IMR-90 (cell line): ENCODE measurements around the gene ZSCAN4. TPM values are rescaled to one million over a fixed set of nuclear protein-coding genes. Genes with fewer than 3 reads are reported as not detected.

ENCODE experiments used
- ATAC-seq: fragments of 200-7000 bp; cut with Tn5 transposase; 2 replicates; pipeline ENCODE4 v1.9.1; 2020; ENCODE audit warnings: low read depth, mild to moderate bottlenecking, moderate library complexity
- BruUV-seq: library from RNA; stranded (reverse); fragments of 400-500 nt; replicated peaks from 2 replicates; lab custom pipeline; 2021; lab: Mats Ljungman, UMichigan
- CTCF ChIA-PET: fragments of 300-600 bp; formaldehyde crosslinking; extraction: SDS; loops from one replicate; lab custom pipeline; 2021; ENCODE audit warnings: antibody characterized with exemption; lab: Yijun Ruan, JAX
- POLR2A ChIA-PET: fragments of 300-600 bp; sonication (Branson Sonifier 250); formaldehyde crosslinking; loops from one replicate; lab custom pipeline; 2022; ENCODE audit warnings: antibody characterized with exemption; ENCODE audit not compliant: unreplicated experiment; lab: Charles Lee
- DNase-seq: peaks from one replicate; pipeline ENCODE4 v3.0.0; 2013
- H2AFZ ChIP-seq: replicated peaks from 2 replicates; pipeline ENCODE3; 2013; ENCODE audit warnings: low read length, mild to moderate bottlenecking; ENCODE audit not compliant: poor library complexity
- H2AK5ac ChIP-seq: 2 replicates; pipeline ENCODE4 v1.6.1; 2013; ENCODE audit warnings: low read depth, low read length, inconsistent platforms
- H2AK9ac ChIP-seq: replicated peaks from 2 replicates; pipeline ENCODE3; 2013; ENCODE audit warnings: mild to moderate bottlenecking, low read depth, low read length, moderate library complexity; ENCODE audit not compliant: poor library complexity
- H2BK120ac ChIP-seq: 2 replicates; pipeline ENCODE4 v1.6.1; 2013; ENCODE audit warnings: low read depth, low read length, inconsistent platforms
- H2BK15ac ChIP-seq: 3 replicates; pipeline ENCODE4 v1.6.1; 2013; ENCODE audit warnings: low read depth, low read length, inconsistent platforms
- H2BK20ac ChIP-seq: 2 replicates; pipeline ENCODE4 v1.6.1; 2013; ENCODE audit warnings: low read depth, mild to moderate bottlenecking, inconsistent platforms, low read length, moderate library complexity
- H2BK5ac ChIP-seq: 2 replicates; pipeline ENCODE4 v1.6.1; 2013; ENCODE audit warnings: mild to moderate bottlenecking, low read depth, low read length, inconsistent platforms; ENCODE audit not compliant: poor library complexity, severe bottlenecking
- H3K14ac ChIP-seq: replicated peaks from 2 replicates; pipeline ENCODE4 v1.6.1; 2013; ENCODE audit warnings: low read depth, low read length, inconsistent platforms
- H3K18ac ChIP-seq: 2 replicates; pipeline ENCODE4 v1.6.1; 2013; ENCODE audit warnings: low read depth, low read length, control low read depth
- H3K23ac ChIP-seq: 2 replicates; pipeline ENCODE4 v1.6.1; 2013; ENCODE audit warnings: low read depth, low read length, inconsistent platforms
- H3K27ac ChIP-seq: 2 replicates; pipeline ENCODE4 v1.5.1; 2013; ENCODE audit warnings: mild to moderate bottlenecking, control low read depth, low read length; ENCODE audit not compliant: insufficient read depth
- H3K27me3 ChIP-seq: 2 replicates; pipeline ENCODE4 v1.6.1; 2013; ENCODE audit warnings: low read length; ENCODE audit not compliant: control insufficient read depth, insufficient read depth
- H3K36me3 ChIP-seq: 2 replicates; pipeline ENCODE4 v1.6.1; 2013; ENCODE audit warnings: low read length, mixed read lengths; ENCODE audit not compliant: control insufficient read depth, insufficient read depth
- H3K4ac ChIP-seq: 2 replicates; pipeline ENCODE4 v1.6.1; 2013; ENCODE audit warnings: low read depth, low read length, inconsistent platforms
- H3K4me1 ChIP-seq: 2 replicates; pipeline ENCODE4 v1.6.1; 2013; ENCODE audit warnings: low read length, mixed read lengths; ENCODE audit not compliant: control insufficient read depth, insufficient read depth
- H3K4me2 ChIP-seq: 2 replicates; pipeline ENCODE4 v1.6.1; 2013; ENCODE audit warnings: low read depth, mild to moderate bottlenecking, control low read depth, low read length, moderate library complexity
- H3K4me3 ChIP-seq: 2 replicates; pipeline ENCODE4 v1.5.1; 2013; ENCODE audit warnings: low read depth, mild to moderate bottlenecking, control low read depth, low read length, moderate library complexity; ENCODE audit not compliant: insufficient read depth
- H3K56ac ChIP-seq: 2 replicates; pipeline ENCODE4 v1.6.1; 2013; ENCODE audit warnings: low read length, inconsistent platforms; ENCODE audit not compliant: insufficient read depth; ENCODE audit errors: extremely low read depth
- H3K79me1 ChIP-seq, 2 experiments: 2 replicates each; pipeline ENCODE4 v1.6.1; 2013; ENCODE audit warnings: low read length in 2 of 2, inconsistent platforms in 1 of 2, low read depth in 1 of 2
- H3K9ac ChIP-seq: 2 replicates; pipeline ENCODE4 v1.6.1; 2013; ENCODE audit warnings: low read depth, low read length, control low read depth
- H3K9me1 ChIP-seq: 2 replicates; pipeline ENCODE4 v1.6.1; 2013; ENCODE audit warnings: low read length, inconsistent platforms; ENCODE audit not compliant: insufficient read depth
- H3K9me3 ChIP-seq: 2 replicates; pipeline ENCODE4 v1.6.1; 2013; ENCODE audit warnings: low read length; ENCODE audit not compliant: control insufficient read depth, insufficient read depth
- H4K20me1 ChIP-seq: 2 replicates; pipeline ENCODE4 v1.6.1; 2013; ENCODE audit warnings: low read length, inconsistent platforms; ENCODE audit not compliant: insufficient read depth
- H4K5ac ChIP-seq: 2 replicates; pipeline ENCODE4 v1.6.1; 2013; ENCODE audit warnings: mild to moderate bottlenecking, low read depth, low read length, control low read depth
- H4K8ac ChIP-seq, 2 experiments: 2 replicates each; pipeline ENCODE4 v1.6.1; 2013; ENCODE audit warnings: low read depth in 2 of 2, low read length in 2 of 2, control low read depth in 1 of 2, inconsistent platforms in 1 of 2
- H4K91ac ChIP-seq: 2 replicates; pipeline ENCODE4 v1.6.1; 2013; ENCODE audit warnings: low read depth, low read length, inconsistent platforms; ENCODE audit not compliant: insufficient read depth
- BHLHE40 ChIP-seq: fragments of 150-350 bp; IDR thresholded peaks from 2 replicates; pipeline ENCODE4 v1.6.1; 2016; ENCODE audit warnings: mild to moderate bottlenecking, low read depth, low read length
- CEBPB ChIP-seq: IDR thresholded peaks from 2 replicates; pipeline ENCODE4 v1.6.1; 2012; ENCODE audit warnings: low read depth, low read length, improper control_type of control experiment
- FOS ChIP-seq: fragments of 150-350 bp; IDR thresholded peaks from 2 replicates; pipeline ENCODE4 v1.6.1; 2016; ENCODE audit warnings: low read depth, low read length
- MAFK ChIP-seq: IDR thresholded peaks from 2 replicates; pipeline ENCODE4 v1.6.1; 2012; ENCODE audit warnings: low read depth, low read length, improper control_type of control experiment
- MAZ ChIP-seq: IDR thresholded peaks from 2 replicates; pipeline ENCODE4 v1.6.1; 2012; ENCODE audit warnings: low read depth, mild to moderate bottlenecking, low read length, improper control_type of control experiment, moderate library complexity, borderline replicate concordance
- NFE2L2 ChIP-seq: fragments of 150-350 bp; IDR thresholded peaks from 2 replicates; pipeline ENCODE4 v1.6.1; 2016; ENCODE audit warnings: low read depth, mild to moderate bottlenecking, low read length
- POLR2A ChIP-seq: IDR thresholded peaks from 2 replicates; pipeline ENCODE4 v1.6.1; 2012; ENCODE audit warnings: mild to moderate bottlenecking, low read depth, low read length
- RCOR1 ChIP-seq: IDR thresholded peaks from 2 replicates; pipeline ENCODE4 v1.6.1; 2012; ENCODE audit warnings: mild to moderate bottlenecking, low read length, improper control_type of control experiment; ENCODE audit not compliant: insufficient replicate concordance
- RFX5 ChIP-seq: IDR thresholded peaks from 2 replicates; pipeline ENCODE4 v1.8.0; 2012; ENCODE audit warnings: low read depth, mild to moderate bottlenecking, low read length, moderate library complexity
- WGBS, 2 experiments: methylation state at CpG; one replicate each; pipeline versions ENCODE4 v1.1.5 to v1.1.7; 2013; ENCODE audit warnings: missing lambda C conversion rate in 2 of 2; ENCODE audit not compliant: insufficient read length in 1 of 2; ENCODE audit errors: extremely low coverage in 2 of 2; 5-methylcytosine and 5-hydroxymethylcytosine counted together
- dilution Hi-C: fragments of 300-500 bp; cut with HindIII; formaldehyde crosslinking; loops from one replicate; pipeline ENCODE4 v1.14.3; 2018; ENCODE audit warnings: low sequenced_read_pairs; ENCODE audit not compliant: unreplicated experiment
- in situ Hi-C: fragments of 300-500 bp; cut with MboI; formaldehyde crosslinking; loops from 3 replicates; pipeline ENCODE4 v1.14.3; 2019; ENCODE audit warnings: low sequenced_read_pairs, inconsistent platforms, mixed read lengths
- intact Hi-C: fragments of 100-400 bp; cut with micrococcal nuclease; formaldehyde crosslinking; loops from 2 replicates; pipeline ENCODE4 v1.10.0; 2022
- polyA plus RNA-seq, 3 experiments: library from polyadenylated mRNA; depleted of rRNA; stranded (reverse); fragments of >200 nt; gene quantifications; 2 replicates each; pipeline ENCODE4 v1.2.3, GENCODE V29; 2012; ENCODE audit warnings: low replicate concordance in 1 of 3
- total RNA-seq: library from RNA; depleted of rRNA; stranded (reverse); fragments of >200 nt; gene quantifications from 2 replicates; pipeline ENCODE4 v1.2.3, GENCODE V29; 2012

The ZSCAN4 gene
- total and polyA plus RNA-seq, 2 of the 4 experiments (the other 2 are of a cell fraction) = not detected

GRCh38 chr19:57686727-57687126 is 18.0 kb downstream of the ZSCAN4 start:
- Histone ChIP-seq H4K91ac (no peak overlapping the region), H4K5ac (no peak overlapping the region), H3K27me3 (no peaks in the 10 kb centered on the region), H3K56ac (no peak overlapping the region), H3K9ac (no peak overlapping the region), H2AK9ac (no peak overlapping the region), H3K36me3 (peaks cover 49% of the 10 kb centered on the region), H3K4me1 (peaks cover 3% of the 10 kb centered on the region), H4K20me1 (no peaks in the 10 kb centered on the region), H3K4ac (no peak overlapping the region), H3K4me2 (no peak overlapping the region), H3K79me1 (peaks cover 58 to 65% of the 10 kb centered on the region in 2 experiments), H3K9me1 (no peaks in the 10 kb centered on the region), H2BK120ac (no peak overlapping the region), H4K8ac (no peak overlapping the region), H3K4me3 (no peak overlapping the region), H2BK15ac (no peak overlapping the region), H3K23ac (no peak overlapping the region), H2BK5ac (no peak overlapping the region), H2BK20ac (no peak overlapping the region), H3K9me3 (peaks cover 71% of the 10 kb centered on the region), H3K27ac (no peak overlapping the region), H3K14ac (no peak overlapping the region), H3K18ac (no peak overlapping the region), H2AK5ac (no peak overlapping the region), H2AFZ (no peak overlapping the region)
- no TSS peak for BruUV-seq
- intact Hi-C loops (no loop called here), in situ Hi-C loops (no loop called here), dilution Hi-C loops (no loop called here)
- ChIA-PET POLR2A (no interaction called here), CTCF (no interaction called here)
- DNase-seq (no peak), ATAC-seq (no peak)
- no CpG with 5 or more reads among the region's 3 CpGs for WGBS, 2 experiments
- TF ChIP-seq BHLHE40 (no peak), MAZ (no peak), POLR2A (no peak), NFE2L2 (no peak), RCOR1 (no peak), MAFK (no peak), CEBPB (no peak), RFX5 (no peak), FOS (no peak)
